ENCODE measurements around the gene DNAJA3.

DNAJA3 gene

DNA sequence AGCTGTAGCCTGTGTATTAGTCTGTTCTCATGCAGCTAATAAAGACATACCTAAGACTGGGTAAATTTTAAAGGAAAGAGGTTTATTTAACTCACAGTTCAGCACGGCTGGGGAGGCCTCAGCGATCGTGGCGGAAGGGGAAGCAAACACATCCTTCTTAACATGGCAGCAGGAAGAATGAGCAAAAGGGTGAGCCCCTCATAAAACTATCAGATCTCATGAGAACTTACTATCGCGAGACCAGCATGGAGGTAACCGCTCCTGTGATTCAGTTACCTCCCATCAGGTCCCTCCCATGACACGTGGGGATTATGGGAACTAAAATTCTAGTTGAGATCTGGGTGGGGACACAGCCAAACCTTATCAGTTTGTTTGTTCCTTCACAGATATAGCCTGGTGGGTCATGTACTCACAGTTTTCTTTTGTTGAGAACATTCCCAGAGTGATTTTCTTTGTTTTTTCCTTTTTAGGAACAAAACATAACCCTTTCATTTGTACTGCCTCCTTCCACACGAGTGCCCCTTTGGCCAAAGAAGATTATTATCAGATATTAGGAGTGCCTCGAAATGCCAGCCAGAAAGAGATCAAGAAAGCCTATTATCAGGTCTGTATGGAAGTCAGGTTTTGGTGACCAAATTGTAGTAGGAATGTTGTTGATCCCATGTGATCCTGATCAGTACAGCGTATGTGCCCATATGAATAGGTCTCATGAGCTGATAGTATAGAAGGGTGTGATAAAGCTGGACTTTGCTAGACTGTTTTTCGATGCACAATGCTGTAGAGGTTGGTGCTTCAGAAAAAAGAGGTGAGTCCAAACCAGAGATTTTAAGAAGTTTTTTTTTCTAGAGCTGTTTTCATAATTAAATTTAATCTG lies 8.5 kb downstream of the DNAJA3 start:
- DNase-seq, result no peak

DNA sequence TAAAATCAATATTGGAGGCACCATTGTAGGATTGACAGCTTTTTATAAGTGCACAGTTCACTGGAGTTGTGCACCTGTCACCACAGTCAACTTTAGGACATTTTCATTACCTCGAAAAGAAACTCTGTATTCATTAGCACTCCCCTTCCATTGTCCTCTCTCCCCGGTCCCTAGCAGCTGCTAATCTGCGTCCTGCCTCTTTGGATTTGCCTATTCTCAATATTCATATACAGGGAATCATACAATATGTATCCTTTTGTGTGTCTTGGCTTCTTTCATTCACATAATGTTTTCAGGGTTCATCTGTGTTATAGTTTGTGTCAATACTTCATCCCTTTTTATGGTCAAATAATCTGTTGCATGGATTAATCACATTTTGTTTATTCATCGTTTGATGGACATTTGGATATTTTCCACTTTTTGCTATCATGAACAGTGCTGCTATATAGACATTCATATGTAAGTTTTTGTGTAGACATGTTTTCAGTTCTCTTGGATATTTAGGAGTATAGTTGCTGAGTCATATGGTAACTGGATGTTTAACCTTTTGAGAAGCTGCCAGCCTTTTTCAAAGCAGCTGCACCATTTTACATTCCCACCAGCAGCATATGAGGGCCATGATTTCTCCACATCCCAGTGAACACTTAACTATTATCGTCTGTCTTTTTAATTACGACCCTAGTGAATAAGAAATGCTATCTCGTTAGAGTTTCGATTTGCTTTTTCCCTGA lies 9.8 kb downstream of the DNAJA3 start:
- no peak for DNase-seq
- no peak for ATAC-seq

More for the DNA sequence above, 8.5 kb downstream of the DNAJA3 start:
- no peak for ATAC-seq

DNA sequence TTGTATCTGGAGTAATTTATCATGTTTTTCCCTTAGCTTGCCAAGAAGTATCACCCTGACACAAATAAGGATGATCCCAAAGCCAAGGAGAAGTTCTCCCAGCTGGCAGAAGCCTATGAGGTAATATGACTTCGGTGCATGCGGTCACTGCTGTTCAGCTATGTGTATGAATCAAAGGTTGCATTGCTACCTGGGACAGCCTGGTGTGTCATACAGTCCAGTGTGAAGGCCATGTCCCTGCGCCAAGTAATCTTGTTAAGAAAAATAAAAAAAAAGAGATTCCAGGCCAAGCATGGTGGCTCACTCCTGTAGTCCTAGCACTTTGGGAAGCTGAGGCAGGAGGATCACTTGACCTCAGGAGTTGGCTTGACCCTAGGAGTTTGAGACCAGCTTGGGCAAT lies 11.7 kb downstream of the DNAJA3 start:
- no peak for DNase-seq
- no peak for ATAC-seq

DNA sequence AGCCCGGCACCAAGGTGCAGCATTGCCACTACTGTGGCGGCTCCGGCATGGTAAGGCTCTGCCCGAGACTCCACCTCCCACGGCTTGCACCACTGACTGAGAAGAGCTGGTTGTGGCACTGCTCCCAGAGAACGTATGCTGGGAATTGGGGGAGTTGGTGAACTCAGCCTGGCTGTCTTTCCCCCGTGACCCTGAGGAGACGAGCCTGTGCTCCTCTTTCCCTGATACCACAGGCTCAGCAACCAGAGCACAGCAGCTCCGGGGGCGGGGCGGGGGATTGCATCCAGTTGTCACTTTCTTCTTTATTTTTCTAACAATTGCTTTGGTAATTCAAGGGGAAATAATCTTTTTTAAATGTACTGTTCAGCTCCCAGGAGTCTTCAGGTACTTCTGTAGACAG lies 16.7 kb downstream of the DNAJA3 start:
- ATAC-seq (no peak), DNase-seq (no peak)

DNA sequence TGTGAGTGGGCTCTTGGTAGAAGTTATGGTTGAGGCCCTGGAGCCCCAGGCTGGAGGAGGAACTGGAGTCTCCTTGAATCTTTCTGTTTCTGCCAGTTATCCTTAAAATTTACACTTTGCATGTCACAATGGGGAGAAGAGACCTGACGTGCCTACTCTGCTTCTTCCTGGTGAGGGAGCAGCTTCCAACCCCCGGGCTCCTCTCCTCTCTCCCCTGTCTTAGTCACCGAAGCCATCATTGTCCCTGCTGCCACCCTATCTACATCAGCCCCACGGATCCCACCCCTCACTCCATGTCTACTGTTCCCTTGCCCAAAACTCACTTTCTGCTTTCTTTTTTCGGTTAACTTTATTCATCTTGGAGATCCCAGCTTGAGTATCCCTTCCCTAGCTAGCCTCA lies 17.6 kb downstream of the DNAJA3 start:
- DNase-seq (no peak), ATAC-seq (no peak)

DNA sequence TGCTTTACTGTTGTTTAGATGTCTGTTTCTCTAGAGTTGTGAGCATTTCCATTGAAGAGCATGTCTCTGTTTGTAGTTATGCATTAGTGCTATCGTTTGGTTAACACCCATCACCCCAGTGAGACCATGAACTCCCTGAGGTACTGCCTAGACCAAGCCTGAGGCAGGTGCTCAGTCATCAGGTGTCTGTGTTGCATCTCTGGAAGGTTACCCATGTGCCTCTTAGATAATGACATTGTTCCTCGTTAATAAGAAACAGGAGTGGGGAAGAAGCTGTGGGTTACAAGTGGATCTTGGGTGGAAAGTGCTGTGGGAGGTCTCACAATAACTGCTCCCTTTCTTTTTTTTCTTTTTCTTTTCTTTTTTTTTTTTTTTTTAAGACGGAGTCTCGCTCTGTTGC lies 18.3 kb downstream of the DNAJA3 start:
- no peak for DNase-seq
- ATAC-seq, result no peak

DNA sequence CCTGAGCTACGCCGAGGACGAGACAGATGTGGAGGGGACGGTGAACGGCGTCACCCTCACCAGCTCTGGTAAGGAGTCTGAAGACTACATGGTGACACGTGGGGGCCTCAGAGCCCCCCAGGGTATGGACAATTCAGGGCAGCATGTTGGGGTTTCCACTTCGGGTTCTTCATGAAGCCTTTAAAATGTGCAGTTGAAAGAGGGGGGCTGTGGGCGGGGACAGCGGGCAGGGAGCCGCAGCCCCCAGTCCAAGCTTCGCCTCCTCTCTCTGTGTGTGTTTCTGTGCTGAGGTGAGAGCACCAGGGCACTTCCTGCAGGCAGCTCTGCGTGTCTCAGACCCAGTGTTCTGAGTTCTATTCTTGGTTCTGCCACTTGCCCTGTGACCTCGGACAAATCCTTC lies 24.8 kb downstream of the DNAJA3 start:
- DNase-seq (no peak), ATAC-seq (no peak)

DNA sequence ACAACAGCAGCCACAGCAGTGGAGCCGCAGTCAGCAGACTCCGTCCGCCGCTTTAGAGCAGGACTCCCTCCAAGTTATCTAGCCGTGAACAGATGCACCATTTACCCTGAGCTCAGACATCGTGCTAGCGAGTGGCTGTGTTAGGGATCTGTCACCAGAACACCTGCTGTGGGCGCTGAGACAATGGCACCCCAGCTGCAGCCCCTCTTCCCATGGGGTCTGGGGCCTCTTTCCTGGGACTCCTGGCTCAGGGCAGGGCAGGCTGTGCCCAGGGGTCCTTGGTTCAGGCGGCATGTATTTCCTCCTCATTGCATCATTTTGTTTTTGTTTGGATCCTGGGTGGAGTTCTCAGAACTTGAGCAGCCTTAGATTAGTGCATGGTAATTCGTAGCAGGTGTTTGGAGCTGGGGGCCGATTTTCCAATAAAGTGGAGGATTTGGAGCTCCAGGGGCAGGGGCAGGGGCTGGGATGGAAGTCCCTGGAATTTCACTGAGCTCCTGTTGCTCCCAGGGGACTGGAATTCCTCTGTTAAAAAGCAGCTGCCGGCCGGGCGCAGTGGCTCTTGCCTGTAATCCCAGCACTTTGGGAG lies 25.4 kb downstream of the DNAJA3 start:
- DNase-seq, result no peak

DNA sequence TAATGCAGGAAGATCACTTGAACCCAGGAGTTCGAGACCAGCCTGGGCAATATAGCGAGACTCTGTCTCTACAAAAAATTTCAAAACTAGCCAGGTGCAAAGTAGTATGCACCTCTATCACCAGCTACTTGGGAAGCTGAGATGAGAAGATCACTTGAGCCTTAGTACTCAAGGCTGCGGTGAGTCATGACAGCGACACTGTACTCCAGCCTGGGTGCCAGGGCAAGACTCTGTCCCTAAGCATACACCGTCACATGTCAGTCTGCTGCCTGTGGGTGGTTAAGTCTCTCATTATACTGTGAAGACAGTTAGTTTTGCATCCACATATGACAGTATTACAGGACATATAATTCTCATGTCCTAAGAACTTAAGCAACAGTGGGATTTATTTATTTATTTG lies 27.0 kb downstream of the DNAJA3 start:
- no peak for DNase-seq
- ATAC-seq, result no peak

More for the DNA sequence above, 25.4 kb downstream of the DNAJA3 start:
- no peak for ATAC-seq

DNA sequence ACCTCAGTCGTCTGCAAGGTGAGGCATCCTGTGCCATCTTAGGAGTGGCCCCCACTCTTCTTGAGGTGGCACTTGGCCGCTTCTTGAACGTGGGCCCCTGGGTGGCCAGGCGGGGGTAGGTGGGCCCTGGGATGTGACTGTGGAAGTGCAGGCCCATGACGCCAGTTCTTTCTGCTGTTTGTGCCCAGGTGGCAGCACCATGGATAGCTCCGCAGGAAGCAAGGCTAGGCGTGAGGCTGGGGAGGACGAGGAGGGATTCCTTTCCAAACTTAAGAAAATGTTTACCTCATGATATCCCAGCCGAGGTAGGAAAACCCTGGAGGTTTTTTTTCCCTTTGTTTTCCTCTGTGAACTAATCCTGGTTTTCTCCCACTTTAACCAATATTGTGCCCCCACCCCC lies 29.0 kb downstream of the DNAJA3 start:
- ATAC-seq (no peak), DNase-seq (no peak)

DNA sequence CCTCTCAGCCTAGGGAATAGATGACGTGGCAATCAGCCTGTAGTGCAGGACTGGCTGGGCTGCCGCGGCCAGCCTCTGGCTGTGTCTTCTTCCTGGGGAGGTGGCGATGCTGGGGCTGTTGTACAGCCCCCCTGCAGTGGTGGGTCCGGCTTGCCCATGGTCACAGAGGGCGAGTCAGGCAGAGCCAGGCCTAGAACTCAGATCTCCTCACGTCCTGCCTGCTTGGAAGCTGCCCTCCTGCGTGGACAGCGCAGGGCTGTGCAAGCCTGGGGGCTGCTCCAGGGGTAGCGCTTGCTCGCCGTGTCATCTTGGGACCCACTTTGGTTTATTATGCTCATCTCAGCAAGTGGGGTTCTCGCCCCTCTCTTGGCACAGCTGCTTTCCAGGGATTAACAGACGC lies 29.4 kb downstream of the DNAJA3 start:
- no peak for ATAC-seq
- DNase-seq, result no peak

DNA sequence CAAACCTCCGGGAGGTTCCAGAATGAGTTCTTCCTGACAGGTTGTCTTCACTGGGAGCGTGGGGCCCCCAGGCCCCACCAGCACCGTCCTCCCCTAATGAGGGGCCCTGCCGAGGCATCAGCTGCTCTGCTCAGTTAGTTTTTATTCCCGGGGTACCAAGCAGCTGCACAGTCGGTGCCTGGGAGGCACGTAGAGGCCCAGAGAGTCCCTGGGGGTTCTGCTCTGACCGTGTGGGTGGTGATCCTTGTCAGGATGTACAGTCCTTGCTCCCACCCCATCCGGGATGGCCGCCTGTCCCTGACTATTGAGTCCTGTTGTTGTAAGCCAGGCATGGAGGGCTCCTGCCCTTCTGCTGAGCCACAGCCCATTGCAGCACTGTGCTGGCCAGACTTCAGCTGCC lies 30.3 kb downstream of the DNAJA3 start:
- DNase-seq (no peak), ATAC-seq (no peak)

DNA sequence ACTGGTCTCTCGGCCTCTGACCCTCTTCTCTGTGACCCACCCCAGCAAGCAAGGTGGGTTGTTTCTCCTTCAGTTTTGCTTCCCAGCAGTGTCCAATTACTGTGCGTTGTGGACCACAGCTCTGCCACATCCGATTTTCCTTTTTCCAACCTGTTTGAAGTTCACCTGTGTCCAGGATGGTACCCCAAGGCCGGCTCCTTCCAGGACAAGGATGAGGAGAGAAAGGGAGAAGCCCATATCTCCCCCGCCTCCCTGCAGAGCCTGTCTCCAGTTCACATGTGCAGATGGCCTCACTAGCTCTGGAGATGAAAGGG lies 35.2 kb downstream of the DNAJA3 start:
- DNase-seq, result no peak
- ATAC-seq, result no peak

DNA sequence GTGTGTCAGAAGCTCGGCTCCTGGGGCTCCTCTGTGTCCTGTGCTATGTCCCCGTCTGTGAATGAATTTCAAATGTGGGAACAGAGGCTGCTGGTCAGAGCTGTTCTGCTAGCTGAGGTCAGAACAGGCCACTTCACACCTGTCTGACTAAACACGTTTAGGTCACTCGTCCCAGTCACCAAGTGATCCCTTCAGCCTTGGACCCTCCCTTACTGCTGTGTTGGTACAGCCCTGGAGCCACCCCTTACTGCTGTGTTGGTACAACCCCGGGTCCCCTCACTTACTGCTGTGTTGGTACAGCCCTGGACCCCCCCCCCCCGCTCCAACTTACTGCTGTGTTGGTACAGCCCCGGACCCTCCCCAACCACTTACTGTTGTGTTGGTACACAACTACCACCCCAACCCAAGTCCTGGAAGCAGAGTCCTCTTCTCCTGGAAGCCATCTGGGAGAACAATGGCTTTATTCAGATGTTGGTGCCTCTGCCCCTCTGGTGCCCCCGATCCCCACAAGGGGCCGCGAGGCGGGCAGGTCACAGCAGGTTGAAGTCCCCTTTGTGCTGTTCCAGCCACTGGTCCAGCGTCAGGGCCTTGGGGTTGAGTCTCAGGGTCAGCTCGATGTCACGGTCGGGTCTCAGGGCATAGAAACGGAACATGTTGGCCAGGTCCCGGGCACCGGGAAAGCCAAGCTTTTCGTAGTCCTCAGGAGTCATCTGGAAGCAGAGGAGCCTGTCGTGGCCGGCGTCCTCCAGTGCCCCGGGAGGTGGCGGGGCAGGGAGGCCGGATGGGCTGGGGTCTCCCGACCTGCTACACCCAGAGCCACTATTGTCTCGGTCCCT lies 35.8 kb downstream of the DNAJA3 start:
- no peak for DNase-seq
- ATAC-seq, result no peak

DNA sequence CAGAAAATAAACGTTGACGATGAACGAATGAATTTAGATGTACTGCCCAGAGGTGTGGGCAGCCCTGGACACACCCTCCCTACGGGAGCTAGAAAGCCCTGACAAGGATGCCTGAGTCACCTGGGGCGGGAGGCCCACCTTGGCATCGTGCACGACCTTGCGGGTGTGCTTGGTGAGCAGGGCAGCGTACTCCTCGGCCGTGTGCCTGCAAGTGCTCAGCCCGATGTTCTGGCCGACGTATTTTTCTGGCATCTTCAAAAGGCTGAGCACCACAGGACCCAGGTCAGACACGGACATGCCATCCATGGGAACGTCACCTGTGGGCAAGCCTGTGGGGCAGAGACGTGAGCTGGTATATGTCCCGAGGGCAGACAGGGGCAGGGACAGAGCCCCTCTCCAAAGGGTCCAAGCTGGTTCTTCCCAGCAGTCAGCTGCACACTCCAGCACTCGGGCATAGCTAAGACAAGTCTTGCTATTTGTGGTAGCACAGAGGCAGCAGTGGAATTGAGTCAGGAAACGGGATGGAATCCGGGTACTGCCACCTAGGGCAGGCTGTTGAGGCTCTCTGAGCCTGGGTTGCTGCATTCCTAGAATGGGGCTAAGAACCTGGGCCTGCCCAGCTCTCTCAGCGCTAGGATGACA lies 38.0 kb downstream of the DNAJA3 start:
- no peak for DNase-seq
- no peak for ATAC-seq

DNA sequence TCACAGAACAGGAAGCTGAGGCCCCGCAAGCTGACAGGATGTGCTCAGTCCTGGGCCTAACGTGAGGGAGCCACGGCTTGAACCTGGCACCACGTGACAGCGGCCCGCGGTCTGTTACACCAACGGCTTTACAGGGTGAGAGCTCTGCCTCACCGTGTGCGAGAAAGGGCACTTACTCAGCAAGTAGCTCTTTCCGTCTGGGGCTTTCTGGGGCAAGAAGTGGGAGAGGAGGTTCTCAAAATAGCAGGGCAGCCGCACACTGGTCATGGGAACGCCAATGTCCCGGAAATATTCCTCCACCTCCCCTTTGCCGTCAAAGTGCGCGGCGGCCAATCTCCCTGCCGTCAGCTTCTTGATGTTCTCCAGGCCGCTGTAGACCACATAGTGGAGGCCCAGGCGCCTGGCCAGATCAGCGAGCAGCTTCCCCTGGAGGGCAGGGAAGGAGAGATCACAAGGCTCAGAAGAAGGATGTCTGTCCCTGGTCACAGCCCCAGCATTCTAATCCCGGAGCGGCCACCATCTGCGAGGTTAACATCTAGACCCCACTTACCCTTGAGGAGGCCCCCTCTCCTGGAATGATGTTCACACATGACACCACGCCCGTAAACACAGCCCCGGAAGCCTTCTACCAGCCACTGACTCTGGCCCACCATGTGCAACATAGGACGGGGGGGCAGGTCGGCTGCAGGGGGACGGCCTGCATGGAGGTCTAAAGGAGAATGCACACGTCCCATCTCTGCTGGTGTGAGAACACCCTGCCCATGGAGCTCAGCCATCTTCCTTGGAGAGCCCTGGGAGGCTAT lies 40.5 kb downstream of the DNAJA3 start:
- ATAC-seq (peak; percentile 96), DNase-seq (peak; percentile 64)

DNA sequence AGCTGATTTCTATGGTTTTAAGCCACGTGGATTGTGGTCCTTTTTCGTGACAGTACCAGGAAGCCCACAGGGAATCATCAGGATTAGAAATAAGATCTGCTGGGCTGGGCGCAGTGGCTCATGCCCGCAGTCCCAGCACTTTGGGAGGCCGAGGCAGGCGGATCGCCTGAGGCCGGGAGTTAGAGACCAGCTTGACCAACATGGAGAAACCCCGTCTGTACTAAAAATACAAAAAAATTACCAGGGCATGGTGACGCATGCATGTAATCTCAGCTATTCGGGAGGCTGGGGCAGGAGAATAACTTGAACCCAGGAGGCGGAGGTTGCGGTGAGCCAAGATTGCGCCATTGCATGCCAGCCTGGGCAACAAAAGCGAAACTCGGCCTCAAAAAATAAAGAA lies 42.2 kb downstream of the DNAJA3 start:
- no peak for DNase-seq
- ATAC-seq, result no peak

DNA sequence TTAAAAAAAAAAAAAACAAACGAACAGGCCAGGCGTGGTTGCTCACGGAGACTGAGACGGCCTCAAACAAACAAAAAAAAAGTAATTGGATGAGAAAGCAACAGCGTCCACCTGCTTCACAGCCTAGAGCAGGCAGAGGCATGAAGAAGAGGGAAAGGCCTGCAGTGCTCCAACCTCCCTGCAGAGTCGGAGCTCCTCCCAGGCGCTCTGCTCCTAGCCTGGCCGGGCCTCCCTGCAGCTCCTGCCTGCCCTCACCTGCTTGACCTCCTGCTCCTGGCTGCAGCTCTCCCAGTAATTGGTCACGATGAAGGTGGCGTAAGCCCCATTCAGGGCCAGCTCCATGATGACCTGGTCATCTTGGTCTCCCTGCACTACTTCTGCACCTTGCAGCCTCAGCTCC lies 43.3 kb downstream of the DNAJA3 start:
- no peak for ATAC-seq

DNA sequence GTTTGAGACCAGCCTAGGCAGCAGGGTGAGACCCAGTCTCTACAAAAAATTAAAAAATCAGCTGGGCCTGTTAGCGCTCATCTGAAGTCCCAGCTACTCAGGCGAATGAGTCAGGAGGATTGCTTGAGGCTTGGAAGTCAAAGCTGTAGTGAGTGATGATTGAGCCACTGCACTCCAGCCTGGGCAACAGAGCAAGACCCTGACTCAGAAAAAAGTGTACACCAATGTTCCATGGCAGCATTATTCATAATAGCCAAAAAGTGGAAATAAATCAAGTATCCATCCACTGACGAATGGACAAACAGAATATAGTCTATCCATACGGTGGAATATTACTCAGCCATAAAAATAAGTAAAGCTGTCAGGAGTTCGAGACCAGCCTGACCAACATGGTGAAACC lies 46.2 kb downstream of the DNAJA3 start:
- ATAC-seq (no peak), DNase-seq (no peak)

More for the DNA sequence above, 43.3 kb downstream of the DNAJA3 start:
- no peak for DNase-seq

DNA sequence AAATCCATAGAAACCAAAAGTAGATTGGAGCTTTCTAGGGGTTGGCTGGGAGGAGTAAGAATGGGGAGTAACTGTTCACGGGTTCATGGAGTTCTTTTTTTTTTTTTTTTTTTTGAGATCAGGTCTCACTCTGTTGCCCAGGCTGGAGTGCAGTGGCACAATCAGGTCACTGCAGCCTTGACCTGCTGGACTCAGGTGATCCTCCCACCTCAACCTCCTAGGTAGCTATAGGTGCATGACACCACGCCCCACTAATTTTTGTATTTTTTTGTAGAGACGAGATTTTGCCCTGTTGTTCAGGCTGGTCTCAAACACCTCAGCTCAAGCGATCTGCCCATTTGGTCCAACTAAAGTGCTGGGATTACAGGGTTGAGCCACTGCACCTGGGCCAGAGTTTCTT lies 47.2 kb downstream of the DNAJA3 start:
- DNase-seq, result no peak
- ATAC-seq, result no peak

All from stimulated activated naive CD8-positive, alpha-beta T cell treated with anti-CD3 and anti-CD28 coated beads, Interleukin-15, Interleukin-2, amounts not matched to agents 100 U/mL and 50 U/mL, for 24 hours (primary cell).